Skeletal muscle tissue (tissue), 4 donors: ENCODE results near the gene E2F2. TPM values are rescaled to one million over a fixed set of nuclear protein-coding genes. Genes with fewer than 3 reads are reported as not detected.

Experiments used
- H3K27ac ChIP-seq: one replicate; pipeline ENCODE4 v1.7.0; 2013; ENCODE audit warnings: mild to moderate bottlenecking, low read depth, low read length, inconsistent platforms
- H3K27me3 ChIP-seq, 3 donors: one replicate each; pipeline ENCODE4 v1.7.0; 2013; ENCODE audit warnings: low read length in 3 of 3; ENCODE audit not compliant: control insufficient read depth in 3 of 3, insufficient read depth in 3 of 3
- H3K36me3 ChIP-seq, 3 donors: one replicate each; pipeline ENCODE4 v1.7.0; 2013; ENCODE audit warnings: low read length in 3 of 3; ENCODE audit not compliant: control insufficient read depth in 3 of 3, insufficient read depth in 3 of 3
- H3K4me1 ChIP-seq, 3 donors: one replicate each; pipeline ENCODE4 v1.7.0; 2013; ENCODE audit warnings: low read length in 3 of 3, mild to moderate bottlenecking in 3 of 3; ENCODE audit not compliant: control insufficient read depth in 3 of 3, insufficient read depth in 3 of 3
- H3K4me3 ChIP-seq, 3 donors: one replicate each; pipeline ENCODE4 v1.7.0; 2013; ENCODE audit warnings: low read length in 3 of 3
- H3K9ac ChIP-seq, 3 donors: one replicate each; pipeline ENCODE4 v1.7.0; 2013; ENCODE audit warnings: low read length in 3 of 3, mild to moderate bottlenecking in 3 of 3, moderate library complexity in 2 of 3, low read depth in 1 of 3
- H3K9me3 ChIP-seq, 3 donors: one replicate each; pipeline ENCODE4 v1.7.0; 2013; ENCODE audit warnings: low read length in 3 of 3; ENCODE audit not compliant: control insufficient read depth in 3 of 3
- total RNA-seq: library from RNA; depleted of rRNA; stranded (reverse); fragments of >200 nt; gene quantifications from one replicate; pipeline ENCODE4 v1.2.3, GENCODE V29; 2014
- donor health status: Osteomylitis.

The E2F2 gene
- total RNA-seq, 1 donor from 2014 or later: 5.7 TPM

GRCh38 chr1:23466423-23466989 is 64.5 kb downstream of the E2F2 start:
- H3K9ac ChIP-seq: no peak overlapping the region
- no peak overlapping the region for H3K4me3 ChIP-seq
- H3K9me3 ChIP-seq: no peaks in the 10 kb centered on the region
- H3K27ac ChIP-seq: no peak overlapping the region
- H3K36me3 ChIP-seq: no peaks in the 10 kb centered on the region
- peaks cover 22 to 28% (median 26%) of the 10 kb centered on the region in 3 donors for H3K4me1 ChIP-seq
- no peaks in the 10 kb centered on the region for H3K27me3 ChIP-seq

- no peaks in the 10 kb centered on the region for H3K27me3 ChIP-seq
- H3K27ac ChIP-seq: no peak overlapping the region
- no peak overlapping the region for H3K4me3 ChIP-seq
- H3K36me3 ChIP-seq: peaks cover 0 to 8% (median 0%) of the 10 kb centered on the region in 3 donors
- no peaks in the 10 kb centered on the region for H3K9me3 ChIP-seq
- no peak overlapping the region for H3K9ac ChIP-seq
- peaks cover 0 to 4% (median 4%) of the 10 kb centered on the region in 3 donors for H3K4me1 ChIP-seq
Observed at GRCh38 chr1:23463286-23463685, 67.7 kb downstream of the E2F2 start.

GRCh38 chr1:23462766-23463165 is 68.3 kb downstream of the E2F2 start:
- Histone ChIP-seq H3K9me3 (no peaks in the 10 kb centered on the region), H3K9ac (no peak overlapping the region), H3K36me3 (peaks cover 0 to 8% (median 0%) of the 10 kb centered on the region in 3 donors), H3K4me1 (peaks cover 1 to 4% (median 2%) of the 10 kb centered on the region in 3 donors), H3K4me3 (no peak overlapping the region), H3K27me3 (no peaks in the 10 kb centered on the region), H3K27ac (no peak overlapping the region)

- no peak overlapping the region for H3K9ac ChIP-seq
- peaks cover 12 to 14% (median 12%) of the 10 kb centered on the region in 3 donors for H3K4me1 ChIP-seq
- no peaks in the 10 kb centered on the region for H3K27me3 ChIP-seq
- H3K9me3 ChIP-seq: no peaks in the 10 kb centered on the region
- no peak overlapping the region for H3K27ac ChIP-seq
- no peak overlapping the region for H3K4me3 ChIP-seq
- peaks cover 0 to 9% (median 0%) of the 10 kb centered on the region in 3 donors for H3K36me3 ChIP-seq
Observed at GRCh38 chr1:23461050-23461449, 70.0 kb downstream of the E2F2 start.

GRCh38 chr1:23460519-23460918 is 70.5 kb downstream of the E2F2 start:
- no peaks in the 10 kb centered on the region for H3K9me3 ChIP-seq
- peaks cover 0 to 14% (median 3%) of the 10 kb centered on the region in 3 donors for H3K36me3 ChIP-seq
- H3K9ac ChIP-seq: no peak overlapping the region
- H3K27me3 ChIP-seq: no peaks in the 10 kb centered on the region
- H3K4me3 ChIP-seq: no peak overlapping the region
- H3K4me1 ChIP-seq: peaks cover 12 to 14% (median 12%) of the 10 kb centered on the region in 3 donors
- H3K27ac ChIP-seq: no peak overlapping the region

GRCh38 chr1:23459338-23459757 is 71.7 kb downstream of the E2F2 start:
- no peak overlapping the region for H3K9ac ChIP-seq
- H3K9me3 ChIP-seq: no peaks in the 10 kb centered on the region
- H3K27me3 ChIP-seq: no peaks in the 10 kb centered on the region
- H3K36me3 ChIP-seq: peaks cover 8 to 25% (median 14%) of the 10 kb centered on the region in 3 donors
- peaks cover 12 to 14% (median 12%) of the 10 kb centered on the region in 3 donors for H3K4me1 ChIP-seq
- H3K4me3 ChIP-seq: no peak overlapping the region
- H3K27ac ChIP-seq: no peak overlapping the region

Other genes with a start within 250 kb of the E2F2 start
- 83.5 TPM for gene HNRNPR, start 186.9 kb downstream of the E2F2 start, total RNA-seq
- 67.3 TPM for gene ZNF436, start 161.4 kb downstream of the E2F2 start, total RNA-seq
- 314 TPM for gene TCEA3, start 106.5 kb downstream of the E2F2 start, total RNA-seq
- gene ASAP3, start 47.1 kb downstream of the E2F2 start, total RNA-seq: 45.9 TPM
- 120 TPM for gene ID3, start 28.3 kb upstream of the E2F2 start, total RNA-seq
- gene RPL11, start 160.6 kb upstream of the E2F2 start, total RNA-seq: 1,434 TPM
- gene ELOA, start 212.2 kb upstream of the E2F2 start, total RNA-seq: 14.1 TPM
- 53.2 TPM for gene PITHD1, start 247.2 kb upstream of the E2F2 start, total RNA-seq